GM12891 (cell line): Measurements from ENCODE around the gene GP1BB.

ENCODE experiments used
- POLR2A ChIP-seq: IDR thresholded peaks from 2 replicates; pipeline ENCODE4 v1.6.1; 2011; ENCODE audit warnings: low read depth, low read length, control low read depth
- POLR2AphosphoS5 ChIP-seq: IDR thresholded peaks from 2 replicates; pipeline ENCODE4 v1.6.1; 2011; ENCODE audit warnings: low read depth, low read length, control low read depth
- SPI1 ChIP-seq: IDR thresholded peaks from 2 replicates; pipeline ENCODE4 v1.6.1; 2011; ENCODE audit warnings: low read depth, low read length, control low read depth
- TAF1 ChIP-seq: IDR thresholded peaks from 2 replicates; pipeline ENCODE4 v1.6.1; 2011; ENCODE audit warnings: low read depth, low read length, control low read depth

GRCh38 chr22:19722982-19723231 lies 432 bp upstream of the GP1BB start:
- TF ChIP-seq POLR2A (no peak), POLR2AphosphoS5 (no peak), TAF1 (no peak), SPI1 (no peak)
